Myometrial cell (primary cell): Measurements from ENCODE around the gene SNTB2. TPM values are rescaled to one million over a fixed set of nuclear protein-coding genes. Genes with fewer than 3 reads are reported as not detected.

ENCODE experiments used
- total RNA-seq: library from RNA; depleted of rRNA; stranded (reverse); fragments of >200 nt; gene quantifications from 2 replicates; pipeline ENCODE4 v1.2.3, GENCODE V29; 2015

SNTB2 gene
- total RNA-seq: 28.4 and 35.5 TPM in 2 replicates

DNA sequence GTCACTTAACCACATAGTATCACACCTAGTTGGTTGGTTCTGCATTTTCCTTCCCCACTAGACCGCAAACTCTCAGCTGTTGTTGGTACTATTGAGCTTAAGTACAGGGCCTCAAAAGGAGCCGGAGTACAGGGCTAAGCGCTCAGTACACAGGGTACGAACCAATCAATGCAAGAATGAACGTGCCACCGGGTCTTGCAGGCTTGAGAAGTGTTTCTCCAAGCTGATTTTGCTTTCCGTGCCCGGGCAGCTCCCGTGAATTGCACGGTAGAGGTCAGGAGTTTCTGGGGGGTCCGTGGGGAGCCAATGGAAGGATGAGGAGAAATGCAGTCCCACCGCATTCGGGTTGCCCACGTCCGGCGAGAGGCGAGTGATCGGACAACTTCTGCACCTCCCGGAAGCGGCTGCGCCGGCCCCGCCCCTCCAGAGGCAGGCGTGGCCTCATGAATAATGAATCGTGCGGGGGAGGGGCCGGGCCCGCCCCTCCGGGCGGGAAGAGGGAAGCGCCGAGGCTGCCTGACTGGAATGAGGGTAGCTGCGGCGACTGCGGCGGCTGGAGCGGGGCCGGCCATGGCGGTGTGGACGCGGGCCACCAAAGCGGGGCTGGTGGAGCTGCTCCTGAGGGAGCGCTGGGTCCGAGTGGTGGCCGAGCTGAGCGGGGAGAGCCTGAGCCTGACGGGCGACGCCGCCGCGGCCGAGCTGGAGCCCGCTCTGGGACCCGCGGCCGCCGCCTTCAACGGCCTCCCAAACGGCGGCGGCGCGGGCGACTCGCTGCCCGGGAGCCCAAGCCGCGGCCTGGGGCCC lies at the start of gene SNTB2:
Gene SNTB2, plus strand, starts transcription at position 523 of the 804 bp plus-strand sequence. Its CDS starts 3 bp downstream, at position 526.

GRCh38 chr16:69310653-69311532 lies 123.9 kb downstream of the SNTB2 start, which contains the start of gene VPS4A:
Gene VPS4A (plus strand): TSS chr16:69311350. CDS start chr16:69311512, 162 bp downstream.

DNA sequence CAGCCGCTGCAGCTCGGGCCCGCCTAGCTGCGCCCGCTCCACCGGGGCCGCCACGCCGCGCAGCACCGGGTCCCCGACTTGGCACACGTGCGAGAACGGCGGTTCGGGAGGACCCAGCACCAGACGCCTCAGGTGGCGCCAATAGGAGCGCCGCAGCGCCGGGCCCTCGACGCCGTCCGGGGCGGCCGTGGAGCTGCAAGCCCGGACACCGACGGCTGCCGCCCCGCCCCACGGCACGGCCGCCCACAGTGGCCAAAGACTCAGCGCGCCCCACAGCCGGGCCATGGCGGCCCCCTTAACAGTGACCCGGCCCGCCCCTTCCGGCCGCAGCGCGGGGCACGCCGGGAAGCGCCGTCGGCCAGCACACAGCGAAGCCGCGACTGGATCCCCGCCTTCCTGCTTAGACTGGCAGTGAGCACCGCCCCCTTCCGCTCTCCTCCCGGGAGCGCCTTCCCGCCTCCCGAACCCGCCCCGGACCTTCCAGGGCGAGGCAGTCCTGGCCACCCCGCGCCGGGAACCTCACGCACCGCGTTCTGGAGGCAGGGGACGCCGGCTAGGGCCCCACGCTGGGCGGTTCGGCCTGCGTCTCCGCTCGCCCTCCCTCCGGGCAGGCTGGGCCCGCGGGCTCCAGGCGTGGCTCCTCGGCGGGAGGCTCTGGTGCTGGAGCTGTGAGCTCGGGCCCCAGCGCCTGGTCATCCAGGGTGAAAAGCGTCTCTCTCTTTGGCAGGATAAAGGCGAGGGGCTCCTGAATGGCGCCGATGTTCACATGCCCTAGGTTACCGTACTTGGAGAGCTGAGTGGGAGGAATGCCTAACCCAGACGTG lies 143.5 kb downstream of the SNTB2 start, which contains the start of gene PDF:
Gene PDF, minus strand, starts transcription at position 303 of the 824 bp plus-strand sequence. Its CDS starts 18 bp downstream, at position 285.

DNA sequence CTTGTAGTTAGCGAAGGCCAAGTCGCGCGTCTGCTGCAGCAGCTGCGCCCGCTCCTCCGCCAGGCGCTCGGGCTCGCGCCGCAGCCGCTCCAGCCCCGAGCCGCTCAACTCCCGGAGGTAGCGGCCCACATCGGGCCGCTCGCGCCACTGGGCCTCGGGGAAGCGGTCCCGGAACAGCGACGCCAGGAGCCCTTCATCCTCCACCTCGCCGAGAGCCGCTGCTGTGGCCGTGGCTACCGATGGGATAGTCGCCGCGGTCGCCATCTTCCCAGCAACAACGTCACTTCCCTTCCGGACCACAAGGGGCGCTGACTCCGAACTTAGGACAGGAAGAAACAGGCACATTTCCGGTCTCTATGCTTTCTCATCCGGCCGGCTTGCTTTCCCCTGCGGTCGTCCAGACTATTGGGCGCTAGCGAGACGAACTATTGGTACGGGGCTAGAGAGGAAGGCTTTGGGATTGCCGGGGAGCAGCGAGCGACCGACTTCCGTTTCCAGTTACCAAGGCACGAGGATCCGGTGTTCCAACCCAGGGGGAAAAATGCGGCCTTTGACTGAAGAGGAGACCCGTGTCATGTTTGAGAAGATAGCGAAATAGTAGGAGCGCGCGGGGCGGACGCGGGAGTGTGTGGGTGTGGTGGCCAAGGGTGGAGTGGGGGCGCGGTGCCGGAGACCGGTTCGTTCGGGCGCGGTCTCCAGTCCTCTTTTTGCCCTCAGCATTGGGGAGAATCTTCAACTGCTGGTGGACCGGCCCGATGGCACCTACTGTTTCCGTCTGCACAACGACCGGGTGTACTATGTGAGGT lies 152.5 kb downstream of the SNTB2 start, which contains the start of the genes COG8 and NIP7:
Gene COG8, minus strand, starts transcription at position 276 of the 806 bp plus-strand sequence. Its CDS starts 12 bp downstream, at position 264.
Gene NIP7, plus strand, starts transcription at position 484 of the 806 bp plus-strand sequence. Its CDS starts 58 bp downstream, at position 542.

GRCh38 chr16:69351309-69352027 lies 164.5 kb downstream of the SNTB2 start, which contains the start of gene TMED6:
Gene TMED6 (minus strand): TSS chr16:69351786. CDS start chr16:69351753, 33 bp downstream.

Other genes starting within 250 kb of the SNTB2 start
- under 0.01 TPM in 1 of 2 replicates, not detected in the other for gene HAS3, start 81.5 kb upstream of the SNTB2 start, total RNA-seq
- 37.8 and 40.9 TPM in 2 replicates for gene CHTF8, start 54.6 kb upstream of the SNTB2 start, total RNA-seq
- 27.1 and 31.2 TPM in 2 replicates for gene UTP4, start 54.5 kb upstream of the SNTB2 start, total RNA-seq
- gene VPS4A, start 124.2 kb downstream of the SNTB2 start, total RNA-seq: 32.4 and 35.7 TPM in 2 replicates
- gene PDF, start 143.4 kb downstream of the SNTB2 start, total RNA-seq: 19.3 and 24.8 TPM in 2 replicates
- 31.7 and 34.6 TPM in 2 replicates for gene COG8, start 152.4 kb downstream of the SNTB2 start, total RNA-seq
- gene NIP7, start 152.6 kb downstream of the SNTB2 start, total RNA-seq: 26.9 and 34.9 TPM in 2 replicates
- gene TMED6, start 164.6 kb downstream of the SNTB2 start, total RNA-seq: not detected in 2 replicates
- gene TERF2, start 198.8 kb downstream of the SNTB2 start, total RNA-seq: 5.2 and 18.3 TPM in 2 replicates
- 152 and 168 TPM in 2 replicates for gene CYB5B, start 237.5 kb downstream of the SNTB2 start, total RNA-seq